ENCODE data around the gene FLNB.

The FLNB gene

DNA sequence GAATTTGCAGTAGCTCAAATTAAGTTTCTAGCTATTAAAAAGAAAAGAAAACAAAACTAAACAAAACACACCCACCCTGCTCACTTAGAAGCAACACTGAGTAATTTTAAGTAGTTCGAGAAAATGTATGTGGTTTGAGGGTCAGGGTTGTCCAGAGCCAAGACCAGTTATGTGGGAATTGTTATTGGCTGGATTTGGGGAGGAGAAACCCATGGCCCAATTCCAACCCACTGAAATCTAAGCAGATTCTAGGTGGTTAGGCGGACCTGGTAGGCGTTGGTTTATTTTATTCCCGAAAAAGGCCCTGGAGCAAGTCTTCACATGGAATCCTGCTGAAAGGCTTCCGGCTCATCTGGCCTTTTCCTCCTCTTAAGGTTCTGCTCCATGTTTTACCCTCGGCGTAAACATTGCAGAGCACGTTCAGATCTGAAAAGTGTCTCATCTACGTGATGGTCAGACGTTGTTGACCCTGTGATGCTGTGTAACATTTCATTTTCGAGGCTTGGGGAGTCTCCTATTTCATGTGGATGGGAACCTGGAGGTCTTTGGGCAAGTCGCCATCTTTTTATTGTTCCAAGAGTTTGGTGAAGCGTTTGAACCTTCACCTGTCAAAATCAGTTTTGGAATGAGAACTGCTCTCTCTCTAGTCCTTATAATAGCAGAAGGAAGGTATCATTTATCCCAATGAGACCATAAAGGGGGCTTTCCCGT lies 64.0 kb downstream of the FLNB start:
- in situ Hi-C loops (cut with MboI; ENCODE audit: low sequenced_read_pairs): no loop called here
- Histone ChIP-seq H3K4me3 (no peak overlapping the region), H3K27me3 (ENCODE audit: low read depth) (no peaks in the 10 kb centered on the region), H3K9me3 (no peaks in the 10 kb centered on the region), H3K36me3 (replicated peaks) (peaks cover under 1% of the 10 kb centered on the region), H3K4me1 (no peaks in the 10 kb centered on the region)
- DNase-seq (ENCODE audit: low spot score in 2 of 2): no peak

DNA sequence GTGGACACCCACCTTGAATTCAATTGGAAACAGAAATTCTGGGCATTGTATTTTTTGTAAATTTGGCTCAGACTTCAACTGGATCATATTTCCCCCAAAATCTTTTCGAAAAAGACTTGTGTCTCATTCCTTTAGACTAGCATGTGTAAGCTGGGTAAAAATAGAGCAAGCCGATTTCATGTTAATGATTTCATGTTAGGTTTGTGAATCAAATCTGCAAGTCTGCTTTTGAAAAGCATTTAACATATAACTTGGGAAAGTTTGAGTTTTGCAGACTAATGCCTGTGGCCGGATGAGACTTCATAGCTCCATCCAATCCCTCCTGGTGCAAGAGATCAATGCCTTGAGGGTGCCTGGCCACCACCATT lies 64.5 kb downstream of the FLNB start:
- H3K4me1 ChIP-seq: no peaks in the 10 kb centered on the region
- in situ Hi-C loops (cut with MboI; ENCODE audit: low sequenced_read_pairs): no loop called here
- no peak for DNase-seq (ENCODE audit: low spot score in 2 of 2)
- H3K27me3 ChIP-seq (ENCODE audit: low read depth): no peaks in the 10 kb centered on the region
- H3K36me3 ChIP-seq (replicated peaks): peaks cover 6% of the 10 kb centered on the region
- H3K9me3 ChIP-seq: no peaks in the 10 kb centered on the region
- H3K4me3 ChIP-seq: no peak overlapping the region

DNA sequence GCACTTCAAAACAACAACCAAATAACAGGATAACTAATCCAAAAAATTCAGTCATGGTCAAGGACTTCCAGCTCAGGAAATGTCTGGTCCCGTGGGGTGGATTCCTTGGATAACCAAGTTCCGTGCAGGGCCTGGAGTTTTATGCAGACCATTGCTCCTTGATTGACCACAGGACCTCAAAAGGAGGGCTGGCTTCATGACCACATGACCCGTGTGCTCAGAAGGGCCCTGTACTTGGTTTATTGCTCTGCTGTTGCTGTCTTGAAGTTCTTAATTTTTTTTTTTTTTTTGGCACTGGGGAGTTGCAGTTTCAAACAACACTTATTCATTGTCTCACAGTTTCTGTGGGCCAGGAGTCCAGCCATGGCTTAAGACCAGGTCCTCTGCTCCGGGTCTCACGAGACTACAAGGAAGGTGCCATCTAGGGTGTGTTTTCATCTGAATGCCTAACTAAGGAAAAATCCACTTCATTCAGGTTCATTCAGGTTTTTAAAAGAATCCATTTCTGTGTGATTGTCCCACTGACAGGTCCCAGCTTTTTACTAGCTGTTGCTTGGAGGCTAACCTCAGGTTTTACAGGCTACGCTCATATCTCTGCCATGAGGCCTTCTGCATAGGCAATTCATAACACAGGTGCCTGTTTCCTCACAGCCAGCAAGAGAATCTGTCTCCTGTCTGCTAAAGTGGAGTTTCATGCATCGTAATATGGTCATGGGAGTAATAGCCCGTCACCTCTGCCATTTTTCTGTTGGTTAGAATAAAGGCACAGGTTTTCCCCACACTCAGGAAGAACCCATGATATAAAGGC lies 65.3 kb downstream of the FLNB start:
- no peaks in the 10 kb centered on the region for H3K9me3 ChIP-seq
- in situ Hi-C loops (cut with MboI; ENCODE audit: low sequenced_read_pairs): no loop called here
- no peaks in the 10 kb centered on the region for H3K27me3 ChIP-seq (ENCODE audit: low read depth)
- H3K4me3 ChIP-seq: no peak overlapping the region
- H3K36me3 ChIP-seq (replicated peaks): peaks cover 14% of the 10 kb centered on the region
- H3K4me1 ChIP-seq: no peaks in the 10 kb centered on the region
- DNase-seq (ENCODE audit: low spot score in 2 of 2): no peak

DNA sequence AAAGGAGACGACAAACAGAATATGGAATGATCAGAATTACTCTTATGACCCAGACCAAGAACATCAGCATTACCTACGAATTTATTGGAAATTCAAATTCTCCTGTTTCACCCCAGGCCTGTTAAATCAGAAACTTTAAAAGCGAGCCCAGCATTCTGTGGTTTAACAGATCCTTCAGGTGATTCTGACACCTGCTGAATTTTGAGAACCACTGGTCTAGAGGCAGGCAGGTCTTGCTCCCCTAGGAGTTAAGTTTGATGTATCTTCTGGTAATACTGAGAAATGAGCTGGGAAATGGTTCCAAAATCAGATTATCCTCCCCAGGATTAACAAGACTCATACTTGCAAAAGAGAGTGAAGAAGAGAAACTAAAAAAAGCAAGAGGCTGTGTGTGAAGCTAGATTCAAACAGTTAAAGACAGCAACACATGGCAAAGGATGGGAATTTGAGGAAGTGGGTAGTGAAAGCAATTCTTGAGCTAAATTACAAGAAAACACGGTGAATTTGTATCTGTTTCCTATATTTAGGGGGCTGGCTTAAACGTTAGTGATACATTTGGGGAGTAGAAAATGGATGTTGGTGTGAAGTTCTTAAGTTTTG lies 66.0 kb downstream of the FLNB start:
- H3K4me3 ChIP-seq: no peak overlapping the region
- H3K4me1 ChIP-seq: no peaks in the 10 kb centered on the region
- no peak for DNase-seq (ENCODE audit: low spot score in 2 of 2)
- H3K27me3 ChIP-seq (ENCODE audit: low read depth): no peaks in the 10 kb centered on the region
- in situ Hi-C loops (cut with MboI; ENCODE audit: low sequenced_read_pairs): no loop called here
- H3K9me3 ChIP-seq: no peaks in the 10 kb centered on the region
- H3K36me3 ChIP-seq (replicated peaks): peaks cover 21% of the 10 kb centered on the region

DNA sequence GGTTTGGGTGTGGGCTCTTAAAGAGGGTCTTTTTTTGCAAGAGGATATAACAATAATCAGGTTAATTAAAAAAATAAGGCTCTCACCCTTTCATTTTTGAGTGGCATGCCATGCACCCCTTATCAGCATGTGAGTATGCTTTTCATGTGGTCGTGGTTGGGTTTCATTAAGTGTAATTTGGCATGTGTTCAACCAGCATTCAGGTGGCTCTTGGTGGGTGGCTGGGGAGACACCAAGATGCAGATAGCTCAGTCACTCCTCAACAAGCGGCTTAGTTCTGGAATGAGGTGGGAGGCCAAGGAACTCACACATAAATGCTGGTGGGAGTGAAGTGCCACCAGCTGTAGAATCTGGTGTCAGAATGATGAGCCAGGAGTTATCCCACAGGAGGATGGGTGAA lies 66.8 kb downstream of the FLNB start:
- H3K9me3 ChIP-seq: no peaks in the 10 kb centered on the region
- in situ Hi-C loops (cut with MboI; ENCODE audit: low sequenced_read_pairs): no loop called here
- no peak for DNase-seq (ENCODE audit: low spot score in 2 of 2)
- H3K4me3 ChIP-seq: no peak overlapping the region
- no peaks in the 10 kb centered on the region for H3K27me3 ChIP-seq (ENCODE audit: low read depth)
- H3K36me3 ChIP-seq (replicated peaks): peaks cover 27% of the 10 kb centered on the region
- no peaks in the 10 kb centered on the region for H3K4me1 ChIP-seq

DNA sequence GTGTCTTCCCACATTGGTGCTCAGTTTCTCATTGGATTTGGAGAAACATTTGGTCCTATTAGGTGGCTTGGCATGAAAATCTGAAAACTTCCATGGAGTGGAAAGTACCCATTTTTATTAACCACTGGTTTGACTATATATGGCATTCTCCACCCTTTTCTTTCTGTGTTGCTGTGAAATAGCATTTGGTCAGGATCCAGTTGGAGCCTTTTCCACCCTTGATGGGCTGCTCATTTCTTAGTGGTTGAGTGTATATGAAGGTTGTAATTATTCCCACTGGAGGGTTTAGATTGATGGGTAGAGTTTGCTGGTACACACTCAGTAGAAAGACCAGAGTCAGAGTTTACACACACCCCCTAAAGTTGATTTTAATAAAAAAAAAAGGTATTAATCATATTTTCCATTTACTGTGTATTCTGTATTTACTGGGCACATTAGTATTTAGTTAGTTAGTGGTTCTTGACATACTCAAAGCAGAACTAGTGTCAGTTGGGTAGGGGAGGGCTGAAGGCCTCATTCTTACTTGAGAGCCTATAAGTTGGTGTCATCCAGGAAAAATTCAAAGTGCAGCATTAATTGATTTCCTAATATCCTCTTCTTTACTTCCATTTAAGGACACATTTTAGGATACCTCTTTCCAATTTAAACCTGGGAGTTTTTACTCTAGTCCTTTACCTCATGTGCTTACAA lies 69.5 kb downstream of the FLNB start:
- peaks cover 29% of the 10 kb centered on the region for H3K36me3 ChIP-seq (replicated peaks)
- no peaks in the 10 kb centered on the region for H3K27me3 ChIP-seq (ENCODE audit: low read depth)
- no peak for DNase-seq (ENCODE audit: low spot score in 2 of 2)
- H3K9me3 ChIP-seq: no peaks in the 10 kb centered on the region
- in situ Hi-C loops (cut with MboI; ENCODE audit: low sequenced_read_pairs): no loop called here
- no peaks in the 10 kb centered on the region for H3K4me1 ChIP-seq
- no peak overlapping the region for H3K4me3 ChIP-seq

DNA sequence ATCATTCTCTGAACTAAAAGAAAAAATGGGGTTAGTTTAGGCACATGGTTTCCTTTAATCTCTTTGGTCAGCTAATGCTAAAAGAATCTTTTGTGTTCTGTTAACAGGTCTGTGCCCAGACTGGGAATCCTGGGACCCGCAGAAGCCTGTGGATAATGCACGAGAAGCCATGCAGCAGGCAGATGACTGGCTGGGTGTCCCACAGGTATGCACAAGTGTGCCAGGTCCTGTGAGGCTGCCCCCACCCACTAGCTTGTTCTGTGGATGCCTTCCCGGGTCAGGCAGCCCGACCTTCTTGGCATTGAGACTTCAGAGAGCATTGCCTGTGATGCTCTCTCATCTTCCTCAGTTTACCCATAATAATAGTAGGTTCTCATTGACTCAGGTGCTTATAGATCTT lies 70.4 kb downstream of the FLNB start:
- no peaks in the 10 kb centered on the region for H3K27me3 ChIP-seq (ENCODE audit: low read depth)
- H3K9me3 ChIP-seq: no peaks in the 10 kb centered on the region
- no peaks in the 10 kb centered on the region for H3K4me1 ChIP-seq
- H3K4me3 ChIP-seq: no peak overlapping the region
- H3K36me3 ChIP-seq (replicated peaks): peaks cover 29% of the 10 kb centered on the region
- in situ Hi-C loops (cut with MboI; ENCODE audit: low sequenced_read_pairs): no loop called here
- DNase-seq (ENCODE audit: low spot score in 2 of 2): no peak

DNA sequence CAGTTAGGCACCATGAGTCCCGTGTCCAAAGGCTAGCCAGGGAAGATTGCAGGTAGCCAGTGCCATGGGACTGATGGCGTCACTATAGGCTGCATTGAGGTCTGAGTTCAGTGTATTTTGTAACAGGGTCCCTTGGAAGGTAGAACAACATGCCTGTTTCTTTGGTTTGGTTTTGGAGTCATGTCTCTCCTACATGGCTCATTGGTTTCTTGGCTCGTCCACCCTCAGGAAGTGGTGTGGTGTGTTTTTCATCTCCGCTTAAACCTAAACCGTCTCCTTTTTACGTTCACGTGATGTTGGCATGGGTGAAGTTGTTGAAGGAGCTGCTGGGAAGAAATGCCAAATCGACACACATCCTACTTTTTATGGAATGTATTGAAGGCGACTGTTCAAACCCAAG lies 71.6 kb downstream of the FLNB start:
- H3K4me1 ChIP-seq: no peaks in the 10 kb centered on the region
- H3K9me3 ChIP-seq: no peaks in the 10 kb centered on the region
- H3K27me3 ChIP-seq (ENCODE audit: low read depth): no peaks in the 10 kb centered on the region
- no peak overlapping the region for H3K4me3 ChIP-seq
- no peak for DNase-seq (ENCODE audit: low spot score in 2 of 2)
- in situ Hi-C loops (cut with MboI; ENCODE audit: low sequenced_read_pairs): no loop called here
- H3K36me3 ChIP-seq (replicated peaks): peaks cover 35% of the 10 kb centered on the region

DNA sequence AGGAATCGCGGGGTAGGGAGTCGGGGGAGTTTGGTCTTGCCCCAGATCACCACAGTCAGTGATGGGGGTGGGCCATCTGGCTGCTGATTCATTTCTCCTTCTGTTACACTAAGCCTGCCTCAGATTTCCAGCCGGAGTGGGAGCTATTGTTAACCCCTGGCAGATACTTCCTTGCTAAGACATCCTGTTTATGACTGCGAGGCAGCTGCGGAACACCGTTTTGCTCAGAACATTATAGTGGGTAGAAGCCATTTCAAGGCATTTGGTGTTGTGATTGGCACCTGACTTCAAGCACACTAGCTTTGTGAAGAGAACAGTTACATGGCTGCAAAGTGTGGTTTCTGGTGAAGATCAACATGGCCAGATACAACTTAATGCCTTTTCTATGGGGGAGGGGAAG lies 73.8 kb downstream of the FLNB start:
- DNase-seq (ENCODE audit: low spot score in 2 of 2): no peak
- in situ Hi-C loops (cut with MboI; ENCODE audit: low sequenced_read_pairs): no loop called here
- no peaks in the 10 kb centered on the region for H3K27me3 ChIP-seq (ENCODE audit: low read depth)
- peaks cover 37% of the 10 kb centered on the region for H3K36me3 ChIP-seq (replicated peaks)
- no peaks in the 10 kb centered on the region for H3K4me1 ChIP-seq
- H3K4me3 ChIP-seq: no peak overlapping the region
- no peaks in the 10 kb centered on the region for H3K9me3 ChIP-seq

DNA sequence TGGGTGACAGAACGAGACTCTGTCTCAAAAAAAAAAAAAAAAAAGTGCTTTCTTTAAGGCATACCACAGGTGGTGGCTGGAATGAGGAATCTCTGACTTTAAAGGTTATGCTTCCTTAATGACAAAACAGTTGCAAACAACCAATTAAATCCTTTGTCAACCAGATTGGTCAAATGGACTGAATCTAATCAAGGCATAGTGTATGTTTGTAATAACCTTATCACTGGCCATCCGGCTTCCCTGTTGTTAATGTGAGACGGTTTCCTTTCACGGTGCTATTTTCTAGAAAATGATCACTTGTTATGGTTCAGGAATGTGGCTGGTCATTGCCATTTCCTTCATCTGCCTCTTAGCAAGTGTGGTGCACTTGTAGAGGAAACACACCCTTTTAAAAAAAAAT lies 75.9 kb downstream of the FLNB start:
- DNase-seq (ENCODE audit: low spot score in 2 of 2): no peak
- Histone ChIP-seq H3K9me3 (no peaks in the 10 kb centered on the region), H3K36me3 (replicated peaks) (peaks cover 17% of the 10 kb centered on the region), H3K4me3 (no peak overlapping the region), H3K27me3 (ENCODE audit: low read depth) (no peaks in the 10 kb centered on the region), H3K4me1 (no peaks in the 10 kb centered on the region)
- in situ Hi-C loops (cut with MboI; ENCODE audit: low sequenced_read_pairs): no loop called here

DNA sequence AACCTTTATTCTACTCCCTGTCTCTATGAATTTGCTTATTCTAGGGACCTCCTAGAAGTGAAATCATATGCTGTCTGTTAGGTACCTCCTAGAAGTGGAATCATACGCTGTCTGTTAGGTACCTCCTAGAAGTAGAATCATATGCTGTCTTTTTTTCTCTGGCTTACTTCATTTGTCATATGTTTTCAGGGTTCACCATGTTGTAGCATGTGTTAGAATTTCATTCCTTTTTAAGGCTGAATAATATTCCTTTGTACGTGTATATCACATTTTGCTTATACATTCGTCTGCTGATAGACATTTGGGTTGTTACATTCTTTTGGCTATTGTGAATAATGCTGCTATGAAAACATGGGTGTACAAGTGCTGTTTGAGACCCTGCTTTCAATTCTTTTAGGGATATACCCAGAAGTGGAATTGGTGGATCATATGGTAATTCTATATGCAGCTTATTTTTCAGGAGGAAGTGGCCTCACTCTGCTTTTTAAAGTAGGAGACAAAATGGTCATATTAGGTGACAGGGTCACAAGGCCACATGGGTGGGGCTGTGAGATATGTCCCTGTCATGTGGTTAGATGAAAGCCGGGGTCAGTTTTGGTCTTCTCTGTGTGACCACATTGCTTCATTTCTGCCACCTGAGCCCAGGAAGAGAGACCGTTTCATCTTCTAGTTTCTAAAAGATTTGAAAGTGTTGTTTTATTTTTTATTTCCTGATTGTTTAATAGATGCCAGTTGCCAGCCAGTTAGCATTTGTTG lies 76.7 kb downstream of the FLNB start:
- H3K9me3 ChIP-seq: no peaks in the 10 kb centered on the region
- in situ Hi-C loops (cut with MboI; ENCODE audit: low sequenced_read_pairs): no loop called here
- H3K36me3 ChIP-seq (replicated peaks): peaks cover 11% of the 10 kb centered on the region
- no peaks in the 10 kb centered on the region for H3K4me1 ChIP-seq
- DNase-seq (ENCODE audit: low spot score in 2 of 2): no peak
- H3K27me3 ChIP-seq (ENCODE audit: low read depth): no peaks in the 10 kb centered on the region
- no peak overlapping the region for H3K4me3 ChIP-seq

DNA sequence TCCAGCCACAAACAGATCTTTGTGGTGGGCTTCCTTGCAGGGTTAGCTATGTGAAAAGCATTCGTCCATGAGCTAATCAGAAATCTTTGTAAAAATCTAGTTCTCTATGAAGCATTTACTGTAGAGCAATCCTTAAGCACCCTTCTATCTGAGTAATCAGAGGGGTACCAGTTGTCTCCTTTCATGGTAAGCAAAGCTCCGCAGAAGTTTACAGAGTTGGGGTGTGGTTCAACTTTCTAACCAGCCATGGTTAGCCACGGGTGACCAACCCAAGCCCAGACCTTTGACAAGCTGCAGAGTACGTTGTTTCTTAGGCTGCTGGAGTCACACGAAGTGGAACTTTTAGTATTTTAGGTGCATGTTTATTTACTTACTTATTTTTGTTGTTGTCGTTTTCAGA lies 77.4 kb downstream of the FLNB start:
- in situ Hi-C loops (cut with MboI; ENCODE audit: low sequenced_read_pairs): no loop called here
- no peak for DNase-seq (ENCODE audit: low spot score in 2 of 2)
- peaks cover 8% of the 10 kb centered on the region; the same call in 1 of the 2 replicates for H3K36me3 ChIP-seq (replicated peaks)
- H3K4me3 ChIP-seq: no peak overlapping the region
- H3K4me1 ChIP-seq: no peaks in the 10 kb centered on the region
- no peaks in the 10 kb centered on the region for H3K27me3 ChIP-seq (ENCODE audit: low read depth)
- no peaks in the 10 kb centered on the region for H3K9me3 ChIP-seq

DNA sequence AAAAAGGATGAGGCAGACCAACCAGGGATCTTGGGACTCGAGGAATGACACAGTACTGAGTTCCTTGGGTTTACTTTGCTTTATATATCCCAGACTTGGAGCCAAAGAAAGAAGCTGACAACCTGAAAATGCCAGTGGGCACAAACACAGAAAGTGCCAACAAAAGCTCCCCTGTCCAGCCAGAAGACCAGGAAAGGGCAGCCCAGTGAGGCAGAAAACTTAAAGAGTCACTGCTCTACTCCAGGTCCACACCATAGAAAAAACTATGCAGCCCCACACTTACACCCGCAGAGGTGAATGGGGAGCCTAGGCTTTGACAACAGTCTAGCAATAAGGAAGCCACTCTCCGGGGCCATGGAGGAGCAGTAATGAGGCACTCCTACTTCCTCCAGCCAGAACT lies 80.3 kb downstream of the FLNB start:
- no peaks in the 10 kb centered on the region for H3K4me1 ChIP-seq
- H3K36me3 ChIP-seq (replicated peaks): peaks cover 8% of the 10 kb centered on the region; the same call in 1 of the 2 replicates
- H3K27me3 ChIP-seq (ENCODE audit: low read depth): no peaks in the 10 kb centered on the region
- H3K9me3 ChIP-seq: no peaks in the 10 kb centered on the region
- in situ Hi-C loops (cut with MboI; ENCODE audit: low sequenced_read_pairs): no loop called here
- DNase-seq (ENCODE audit: low spot score in 2 of 2): no peak
- no peak overlapping the region for H3K4me3 ChIP-seq
